Liver (tissue), 9 donors: ENCODE results near the gene ATP4A. TPM values are rescaled to one million over a fixed set of nuclear protein-coding genes. Genes with fewer than 3 reads are reported as not detected.

Experiments used
- DNase-seq: peaks from one replicate; pipeline ENCODE4 v3.0.0-alpha.2; 2017; ENCODE audit warnings: low spot score
- H3K27ac ChIP-seq, 2 donors: one replicate each; pipeline ENCODE4 v1.7.0; 2013; ENCODE audit warnings: inconsistent platforms in 2 of 2, low read length in 2 of 2, control low read depth in 1 of 2, low read depth in 1 of 2, mild to moderate bottlenecking in 1 of 2
- H3K27me3 ChIP-seq, 4 donors: one replicate each; pipeline versions ENCODE4 v1.6.1 to v1.7.0; 2013; ENCODE audit warnings: low read length in 3 of 4, inconsistent platforms in 1 of 4, mild to moderate bottlenecking in 1 of 4, moderate library complexity in 1 of 4; ENCODE audit not compliant: control insufficient read depth in 4 of 4, insufficient read depth in 4 of 4
- H3K36me3 ChIP-seq, 4 donors: one replicate each; pipeline versions ENCODE4 v1.6.1 to v1.7.0; 2013; ENCODE audit warnings: low read length in 3 of 4, mild to moderate bottlenecking in 3 of 4, low read depth in 1 of 4, moderate library complexity in 1 of 4; ENCODE audit not compliant: control insufficient read depth in 4 of 4, insufficient read depth in 3 of 4
- H3K4me1 ChIP-seq, 4 donors: one replicate each; pipeline versions ENCODE4 v1.6.1 to v1.7.0; 2013; ENCODE audit warnings: low read length in 3 of 4, mild to moderate bottlenecking in 3 of 4, moderate library complexity in 1 of 4; ENCODE audit not compliant: control insufficient read depth in 4 of 4, insufficient read depth in 4 of 4
- H3K4me3 ChIP-seq, 3 donors: one replicate each; pipeline versions ENCODE4 v1.6.1 to v1.7.0; 2013; ENCODE audit warnings: low read length in 3 of 3, control low read depth in 1 of 3, low read depth in 1 of 3, mild to moderate bottlenecking in 1 of 3
- H3K9ac ChIP-seq, 2 donors: one replicate each; pipeline ENCODE4 v1.7.0; 2013; ENCODE audit warnings: low read length in 2 of 2, mild to moderate bottlenecking in 2 of 2, moderate library complexity in 2 of 2, control low read depth in 1 of 2, low read depth in 1 of 2
- H3K9me3 ChIP-seq, 4 donors: one replicate each; pipeline versions ENCODE4 v1.6.1 to v1.7.0; 2013; ENCODE audit warnings: low read length in 3 of 4; ENCODE audit not compliant: control insufficient read depth in 4 of 4
- ATF3 ChIP-seq: IDR thresholded peaks from 2 replicates; pipeline ENCODE4 v1.6.1; 2016; ENCODE audit warnings: antibody characterized with exemption
- CTCF ChIP-seq: fragments of 150-350 bp; IDR thresholded peaks from 2 replicates; pipeline ENCODE4 v1.5.1; 2017; ENCODE audit warnings: improper control_type of control experiment, low read depth, low read length; ENCODE audit not compliant: missing input control
- EGR1 ChIP-seq, 2 donors: IDR thresholded peaks; 2 replicates each; pipeline ENCODE4 v1.6.1; 2016 to 2018; ENCODE audit warnings: antibody characterized with exemption in 2 of 2, low read depth in 2 of 2
- FOXA1 ChIP-seq: IDR thresholded peaks from 2 replicates; pipeline ENCODE4 v1.6.1; 2016; ENCODE audit warnings: antibody characterized with exemption
- FOXA2 ChIP-seq: IDR thresholded peaks from 2 replicates; pipeline ENCODE4 v1.6.1; 2016; ENCODE audit warnings: antibody characterized with exemption
- GABPA ChIP-seq, 2 donors: IDR thresholded peaks in 1 of 2; conservative IDR thresholded peaks in 1 of 2; 2 replicates each; pipeline ENCODE4 v1.6.1; 2016; ENCODE audit warnings: antibody characterized with exemption in 2 of 2, mild to moderate bottlenecking in 1 of 2, moderate library complexity in 1 of 2
- HNF4A ChIP-seq, 2 donors: conservative IDR thresholded peaks; 2 replicates each; pipeline ENCODE4 v1.6.1; 2016; ENCODE audit warnings: antibody characterized with exemption in 2 of 2, mild to moderate bottlenecking in 2 of 2
- HNF4G ChIP-seq: IDR thresholded peaks from 2 replicates; pipeline ENCODE4 v1.6.1; 2016; ENCODE audit warnings: antibody characterized with exemption
- JUND ChIP-seq, 2 donors: IDR thresholded peaks; 2 replicates each; pipeline ENCODE4 v1.6.1; 2016; ENCODE audit warnings: antibody characterized with exemption in 2 of 2
- MAX ChIP-seq: IDR thresholded peaks from 2 replicates; pipeline ENCODE4 v1.6.1; 2016; ENCODE audit warnings: antibody characterized with exemption
- NR2F2 ChIP-seq: IDR thresholded peaks from 2 replicates; pipeline ENCODE4 v1.6.1; 2016; ENCODE audit warnings: antibody characterized with exemption
- RAD21 ChIP-seq, 2 donors: IDR thresholded peaks; 2 replicates each; pipeline ENCODE4 v1.6.1; 2016; ENCODE audit warnings: antibody characterized with exemption in 2 of 2, mild to moderate bottlenecking in 2 of 2
- REST ChIP-seq: IDR thresholded peaks from 2 replicates; pipeline ENCODE4 v1.6.1; 2016; ENCODE audit warnings: antibody characterized with exemption, mild to moderate bottlenecking
- RXRA ChIP-seq, 2 donors: IDR thresholded peaks; 2 replicates each; pipeline ENCODE4 v1.6.1; 2017 to 2018; ENCODE audit warnings: antibody characterized with exemption in 2 of 2, mild to moderate bottlenecking in 1 of 2
- SP1 ChIP-seq: IDR thresholded peaks from 2 replicates; pipeline ENCODE4 v1.6.1; 2018; ENCODE audit warnings: antibody characterized with exemption, mild to moderate bottlenecking
- TAF1 ChIP-seq: conservative IDR thresholded peaks from 2 replicates; pipeline ENCODE4 v1.6.1; 2016; ENCODE audit warnings: antibody characterized with exemption, mild to moderate bottlenecking
- YY1 ChIP-seq: IDR thresholded peaks from 2 replicates; pipeline ENCODE4 v1.6.1; 2016; ENCODE audit warnings: antibody characterized with exemption, mild to moderate bottlenecking
- ZBTB33 ChIP-seq: IDR thresholded peaks from 2 replicates; pipeline ENCODE4 v1.6.1; 2016; ENCODE audit warnings: antibody characterized with exemption
- WGBS: extraction: QIAGEN DNeasy Blood & Tissue Kit; methylation state at CpG from one replicate; pipeline ENCODE4 v1.1.7; 2013; 5-methylcytosine and 5-hydroxymethylcytosine counted together
- polyA plus RNA-seq, 2 donors: library from polyadenylated mRNA; stranded (reverse) in 1 of 2; unstranded in 1 of 2; fragments of 200-250 nt in 1 of 2; fragments of >200 nt in 1 of 2; fragmentation: Nextera tagmentation in 1 of 2; extraction: Ambion mirVana in 1 of 2; gene quantifications; one replicate each; pipeline versions ENCODE4 v1.2.1 to v1.2.3, GENCODE V29; 2013 to 2015
- total RNA-seq, 2 donors: library from RNA; depleted of rRNA; stranded (reverse); fragments of >200 nt; gene quantifications; one replicate each; pipeline ENCODE4 v1.2.3, GENCODE V29; 2014
- donor health status: healthy.
- donor health status: healthy.
- donor health status: healthy.
- donor health status: healthy.
- donor health status: healthy.

ATP4A gene
- total and polyA plus RNA-seq, 4 donors, result not detected

GRCh38 chr19:35529241-35530218 is 33.9 kb downstream of the ATP4A start:
- H3K27me3 ChIP-seq, result peaks cover 0 to 5% (median 1%) of the 10 kb centered on the region in 4 donors
- 59% methylated on average over 19 of the region's 19 CpGs for WGBS
- H3K4me3 ChIP-seq, result no peak overlapping the region
- no peaks in the 10 kb centered on the region for H3K9me3 ChIP-seq
- H3K36me3 ChIP-seq, result no peaks in the 10 kb centered on the region
- H3K27ac ChIP-seq, result no peak overlapping the region
- no peak for TF ChIP-seq JUND (IDR thresholded peaks at IDR 0.05)
- no peak for TF ChIP-seq TAF1
- TF ChIP-seq RAD21 (IDR thresholded peaks at IDR 0.05), result no peak
- no peak for TF ChIP-seq GABPA (IDR thresholded peaks at IDR 0.05 in 1 of 2, conservative IDR thresholded peaks at IDR 0.05 in 1 of 2)
- no peak for TF ChIP-seq FOXA2
- TF ChIP-seq ATF3, result no peak
- TF ChIP-seq EGR1 (IDR thresholded peaks at IDR 0.05; ENCODE audit: low read depth in 2 of 2), result no peak
- TF ChIP-seq FOXA1, result no peak
- no peak for TF ChIP-seq NR2F2
- TF ChIP-seq HNF4G, result no peak
- no peak for TF ChIP-seq RXRA (IDR thresholded peaks at IDR 0.05)
- no peak for TF ChIP-seq CTCF
- TF ChIP-seq MAX, result no peak
- TF ChIP-seq ZBTB33, result no peak
- TF ChIP-seq YY1, result no peak
- no peak for TF ChIP-seq HNF4A (conservative IDR thresholded peaks at IDR 0.05)
- TF ChIP-seq SP1, result no peak
- no peak for TF ChIP-seq REST
- H3K4me1 ChIP-seq, result peaks cover 0 to 7% (median 0%) of the 10 kb centered on the region in 4 donors
- no peak for DNase-seq
- no peak overlapping the region for H3K9ac ChIP-seq
